HCT116 (cell line): Measurements from ENCODE around the gene VIT. TPM values are rescaled to one million over a fixed set of nuclear protein-coding genes. Genes with fewer than 3 reads are reported as not detected.
A peak's percentile ranks its signal among the peaks of the same experiment; 100 is the strongest.

Experiments
- ATAC-seq: fragments of 200-7000 bp; cut with Tn5 transposase; 2 replicates; pipeline ENCODE4 v1.9.1; 2020; ENCODE audit warnings: mild to moderate bottlenecking, moderate library complexity
- BruUV-seq: library from RNA; stranded (reverse); fragments of 400-500 nt; replicated peaks from 2 replicates; lab custom pipeline; 2021; lab: Mats Ljungman, UMichigan
- CTCF ChIA-PET: fragments of 300-600 bp; sonication (Branson Sonifier 250); formaldehyde crosslinking; loops from one replicate; lab custom pipeline; 2021; ENCODE audit warnings: antibody characterized with exemption; lab: Charles Lee
- POLR2A ChIA-PET: fragments of 300-600, 350-600 bp; sonication (Branson Sonifier 250); formaldehyde crosslinking; loops from one replicate; lab custom pipeline; 2021; ENCODE audit warnings: antibody characterized with exemption; lab: Charles Lee
- RAD21 ChIA-PET, 2 experiments: fragments of 300-600 bp; sonication (Branson Sonifier 250); formaldehyde crosslinking; loops; one replicate each; lab custom pipeline; 2023; ENCODE audit warnings: low total read pairs in 2 of 2; ENCODE audit not compliant: uncharacterized antibody in 2 of 2, unreplicated experiment in 2 of 2, low non-redundant PET in 1 of 2; lab: Charles Lee
- DNase-seq: peaks from one replicate; pipeline ENCODE4 v3.0.0-alpha.2; 2010; ENCODE audit warnings: low read depth, low spot score
- H2AFZ ChIP-seq: fragments of 200-600 bp; shearing (Covaris generic), sonication (generic); 2 replicates; pipeline ENCODE4 v1.6.1; 2017; ENCODE audit warnings: low read depth, mixed run types, mixed read lengths, antibody characterized with exemption, low read length; ENCODE audit not compliant: poor library complexity, severe bottlenecking
- H3K27ac ChIP-seq: 2 replicates; pipeline ENCODE4 v1.5.1; 2012; ENCODE audit warnings: low read depth, low read length
- H3K27me3 ChIP-seq: fragments of 200-600 bp; sonication (generic); 2 replicates; pipeline ENCODE4 v1.6.1; 2016; ENCODE audit warnings: mixed run types, low read length, mixed read lengths; ENCODE audit not compliant: insufficient read depth
- H3K36me3 ChIP-seq, 2 experiments: fragments of 200-500 bp in 1 of 2; fragments of 200-600 bp in 1 of 2; sonication (Bioruptor generic) in 1 of 2; sonication (generic) in 1 of 2; 2 replicates each; pipeline versions ENCODE4 v1.5.1 to v1.6.1; 2014 to 2016; ENCODE audit warnings: low read length in 2 of 2, inconsistent platforms in 1 of 2, mixed read lengths in 1 of 2, mixed run types in 1 of 2; ENCODE audit not compliant: insufficient read depth in 2 of 2, control insufficient read depth in 1 of 2
- H3K4me1 ChIP-seq, 2 experiments: fragments of 200-600 bp in 1 of 2; sonication (generic) in 1 of 2; 2 replicates each; pipeline versions ENCODE4 v1.5.1 to v1.6.1; 2012 to 2017; ENCODE audit warnings: low read length in 2 of 2, inconsistent platforms in 1 of 2, mild to moderate bottlenecking in 1 of 2, mixed read lengths in 1 of 2, mixed run types in 1 of 2, moderate library complexity in 1 of 2; ENCODE audit not compliant: insufficient read depth in 2 of 2, control insufficient read depth in 1 of 2
- H3K4me2 ChIP-seq: fragments of 200-600 bp; sonication (generic); 2 replicates; pipeline ENCODE4 v1.6.1; 2017; ENCODE audit warnings: mixed run types, low read length, mixed read lengths
- H3K4me3 ChIP-seq, 2 experiments: fragments of 200-600 bp in 1 of 2; sonication (generic) in 1 of 2; replicated peaks in 1 of 2; 2 replicates each; pipeline ENCODE4 v1.5.1; 2011 to 2016; ENCODE audit warnings: low read length in 2 of 2, control low read depth in 1 of 2, low read depth in 1 of 2, mild to moderate bottlenecking in 1 of 2, mixed read lengths in 1 of 2, mixed run types in 1 of 2
- H3K79me2 ChIP-seq: fragments of 200-600 bp; sonication (generic); 2 replicates; pipeline ENCODE4 v1.6.1; 2017; ENCODE audit warnings: mild to moderate bottlenecking, mixed run types, low read length, moderate library complexity, mixed read lengths; ENCODE audit not compliant: insufficient read depth
- H3K9ac ChIP-seq: fragments of 200-600 bp; sonication (generic); 2 replicates; pipeline ENCODE4 v1.6.1; 2016; ENCODE audit warnings: low read length, mixed read lengths
- H3K9me2 ChIP-seq: fragments of 200-600 bp; sonication (generic), shearing (Covaris generic); 2 replicates; pipeline ENCODE4 v1.6.1; 2017; ENCODE audit warnings: mixed run types, mild to moderate bottlenecking, moderate library complexity; ENCODE audit not compliant: insufficient read depth
- H3K9me3 ChIP-seq, 2 experiments: fragments of 200-500 bp in 1 of 2; fragments of 200-600 bp in 1 of 2; sonication (Bioruptor generic) in 1 of 2; sonication (generic) in 1 of 2; 2 replicates each; pipeline ENCODE4 v1.6.1; 2014 to 2017; ENCODE audit warnings: low read length in 2 of 2, mixed read lengths in 2 of 2, inconsistent platforms in 1 of 2, low read depth in 1 of 2, mild to moderate bottlenecking in 1 of 2, mixed run types in 1 of 2, moderate library complexity in 1 of 2; ENCODE audit not compliant: control insufficient read depth in 1 of 2, insufficient read depth in 1 of 2
- H4K20me1 ChIP-seq: fragments of 200-600 bp; sonication (generic), shearing (Covaris generic); 2 replicates; pipeline ENCODE4 v1.6.1; 2017; ENCODE audit warnings: mixed run types, mild to moderate bottlenecking, moderate library complexity; ENCODE audit not compliant: insufficient read depth
- CEBPB ChIP-seq: IDR thresholded peaks from 2 replicates; pipeline ENCODE4 v1.6.1; 2012; ENCODE audit warnings: low read depth
- EGR1 ChIP-seq: IDR thresholded peaks from 2 replicates; pipeline ENCODE4 v1.6.1; 2012; ENCODE audit warnings: low read depth
- ELF1 ChIP-seq: IDR thresholded peaks from 2 replicates; pipeline ENCODE4 v1.6.1; 2012; ENCODE audit warnings: low read depth, borderline replicate concordance
- EZH2 ChIP-seq: fragments of 200-600 bp; sonication (generic); IDR thresholded peaks from 2 replicates; pipeline ENCODE4 v1.6.1; 2017; ENCODE audit warnings: antibody characterized with exemption, mixed run types
- FOSL1 ChIP-seq: IDR thresholded peaks from 2 replicates; pipeline ENCODE4 v1.6.1; 2012; ENCODE audit warnings: low read depth
- JUND ChIP-seq: IDR thresholded peaks from 2 replicates; pipeline ENCODE4 v1.6.1; 2012
- MAX ChIP-seq: IDR thresholded peaks from 2 replicates; pipeline ENCODE4 v1.6.1; 2012
- POLR2A ChIP-seq: IDR thresholded peaks from 2 replicates; pipeline ENCODE4 v1.7.0; 2011; ENCODE audit warnings: borderline replicate concordance; ENCODE audit not compliant: insufficient read depth, insufficient read length; ENCODE audit errors: extremely low read depth
- POLR2AphosphoS5 ChIP-seq: IDR thresholded peaks from 2 replicates; pipeline ENCODE4 v1.6.1; 2011; ENCODE audit warnings: mild to moderate bottlenecking, low read depth, low read length, moderate library complexity
- TCF7L2 ChIP-seq: IDR thresholded peaks from 2 replicates; pipeline ENCODE4 v1.7.0; 2011; ENCODE audit warnings: borderline replicate concordance, inconsistent platforms; ENCODE audit not compliant: insufficient read depth, insufficient read length; ENCODE audit errors: extremely low read depth
- YY1 ChIP-seq: IDR thresholded peaks from 2 replicates; pipeline ENCODE4 v1.6.1; 2011; ENCODE audit warnings: low read length, low read depth, moderate library complexity, mild to moderate bottlenecking; ENCODE audit not compliant: insufficient replicate concordance; ENCODE audit errors: extremely low read depth
- ZFX ChIP-seq: fragments of 450-650 bp; IDR thresholded peaks from 2 replicates; pipeline ENCODE4 v1.6.1; 2017
- ZNF274 ChIP-seq: fragments of 200-500 bp; sonication (Bioruptor generic); IDR thresholded peaks from 2 replicates; pipeline ENCODE4 v1.6.1; 2014; ENCODE audit warnings: mild to moderate bottlenecking, low read depth, low read length, inconsistent platforms
- intact Hi-C: fragments of 100-400 bp; cut with micrococcal nuclease; formaldehyde crosslinking; loops from 2 replicates; pipeline ENCODE4 v1.10.0; 2022
- total RNA-seq: library from RNA; stranded (reverse); gene quantifications from one replicate; pipeline ENCODE4 v1.2.1, GENCODE V29; 2021; ENCODE audit not compliant: unreplicated experiment

Gene VIT
- total RNA-seq, 1 experiment from 2014 or later: not detected

GRCh38 chr2:36693825-36694224 is 2.7 kb upstream of the VIT start:
- no peak for TF ChIP-seq ELF1
- no peak for TF ChIP-seq MAX
- no peak for TF ChIP-seq EGR1
- no peak for TF ChIP-seq EZH2
- DNase-seq: no peak
- Histone ChIP-seq H3K27me3 (no peaks in the 10 kb centered on the region), H3K9me2 (no peaks in the 10 kb centered on the region), H3K4me2 (no peak overlapping the region), H3K27ac (no peak overlapping the region), H3K9me3 (no peaks in the 10 kb centered on the region), H3K9ac (no peak overlapping the region), H2AFZ (no peak overlapping the region), H4K20me1 (no peaks in the 10 kb centered on the region), H3K4me3 (no peak overlapping the region), H3K36me3 (no peaks in the 10 kb centered on the region), H3K79me2 (no peaks in the 10 kb centered on the region), H3K4me1 (no peaks in the 10 kb centered on the region)
- intact Hi-C loops: no loop called here
- no TSS peak for BruUV-seq
- RAD21 ChIA-PET: no interaction called here
- POLR2A ChIA-PET: no interaction called here
- CTCF ChIA-PET: no interaction called here
- ATAC-seq: no peak

- H3K9me3 ChIP-seq: no peaks in the 10 kb centered on the region
- TF ChIP-seq YY1: no peak
- TF ChIP-seq EGR1: no peak
- TF ChIP-seq POLR2AphosphoS5: no peak
- TF ChIP-seq ZNF274: no peak
- no peak for TF ChIP-seq POLR2A
- no peak for TF ChIP-seq ZFX
- TF ChIP-seq JUND: no peak
- TF ChIP-seq CEBPB: no peak
- TF ChIP-seq TCF7L2: no peak
- TF ChIP-seq FOSL1: no peak
- no peak for TF ChIP-seq ELF1
- no peak overlapping the region for H2AFZ ChIP-seq
- peak; percentile 53; the same call in 1 of the 2 replicates for ATAC-seq
- RAD21 ChIA-PET: no interaction called here
- no TSS peak for BruUV-seq
- intact Hi-C loops: no loop called here
- no peak overlapping the region for H3K9ac ChIP-seq
- no peak overlapping the region for H3K27ac ChIP-seq
- no peaks in the 10 kb centered on the region for H3K79me2 ChIP-seq
- no peak overlapping the region for H3K4me2 ChIP-seq
- H3K27me3 ChIP-seq: no peaks in the 10 kb centered on the region
- CTCF ChIA-PET: no interaction called here
- H3K9me2 ChIP-seq: no peaks in the 10 kb centered on the region
- DNase-seq: no peak
- H4K20me1 ChIP-seq: no peaks in the 10 kb centered on the region
- no peaks in the 10 kb centered on the region for H3K4me1 ChIP-seq
- H3K36me3 ChIP-seq: no peaks in the 10 kb centered on the region
- POLR2A ChIA-PET: interaction anchor here (0.7 kb wide), 1 partner anchor 87 kb away, joined by 3 read pairs; no protein-coding TSS in a partner anchor
- H3K4me3 ChIP-seq: no peak overlapping the region
Measured at GRCh38 chr2:36695746-36696415, 626 bp upstream of the VIT start.
